ENCODE measurements around the gene PROZ. TPM values are rescaled to one million over a fixed set of nuclear protein-coding genes. Genes with fewer than 3 reads are reported as not detected.

PROZ gene
- total RNA-seq, 1 donor from 2014 or later: not detected

Other genes with a start within 250 kb of the PROZ start
- gene MCF2L, start 189.4 kb upstream of the PROZ start, total RNA-seq: 3.4 and 4.7 TPM in 2 replicates
- gene F7, start 52.9 kb upstream of the PROZ start, total RNA-seq: not detected in 2 replicates
- gene F10, start 35.8 kb upstream of the PROZ start, total RNA-seq: 0.45 TPM in 1 of 2 replicates, not detected in the other
- 29.6 and 31.5 TPM in 2 replicates for gene PCID2, start 50.0 kb downstream of the PROZ start, total RNA-seq
- gene CUL4A, start 51.0 kb downstream of the PROZ start, total RNA-seq: 71.3 and 81.3 TPM in 2 replicates
- 313 and 317 TPM in 2 replicates for gene LAMP1, start 138.6 kb downstream of the PROZ start, total RNA-seq
- gene GRTP1, start 205.5 kb downstream of the PROZ start, total RNA-seq: 0.36 and 0.61 TPM in 2 replicates

All from astrocyte (in vitro differentiated cells and primary cell).